ENCODE measurements around the gene C1D.

- TF ChIP-seq CTCF (IDR thresholded peaks at IDR 0.05) (no peak), EZH2 (IDR thresholded peaks at IDR 0.05; ENCODE audit: borderline replicate concordance, insufficient read depth, low read depth, low read length, poor library complexity, severe bottlenecking) (no peak)
These were observed 30.8 kb upstream of the C1D start for GRCh38 chr2:68093634-68094033.
